DND-41 (cell line): ENCODE data around the gene C2CD2.
A peak's percentile ranks its signal among the peaks of the same experiment; 100 is the strongest.

Experiments used
- ATAC-seq: fragments of 200-7000 bp; cut with Tn5 transposase; 3 replicates; pipeline ENCODE4 v1.9.1; 2021; ENCODE audit warnings: low read depth; ENCODE audit not compliant: insufficient read depth
- DNase-seq: peaks from one replicate; pipeline ENCODE4 v3.0.0-alpha.2; 2020
- H2AFZ ChIP-seq: 2 replicates; pipeline ENCODE4 v1.6.0; 2012; ENCODE audit warnings: low read depth, low read length
- H3K27ac ChIP-seq: 2 replicates; pipeline ENCODE4 v1.5.1; 2012; ENCODE audit warnings: low read length, inconsistent platforms
- H3K27me3 ChIP-seq: fragments of 200-600 bp; sonication (generic); 2 replicates; pipeline ENCODE4 v1.6.0; 2012; ENCODE audit warnings: low read length, mild to moderate bottlenecking, inconsistent platforms; ENCODE audit not compliant: insufficient read depth, poor library complexity
- H3K36me3 ChIP-seq: 2 replicates; pipeline ENCODE4 v1.5.1; 2012; ENCODE audit warnings: low read length, inconsistent platforms; ENCODE audit not compliant: insufficient read depth
- H3K4me1 ChIP-seq: 2 replicates; pipeline ENCODE4 v1.5.1; 2012; ENCODE audit warnings: mild to moderate bottlenecking, low read length; ENCODE audit not compliant: insufficient read depth
- H3K4me2 ChIP-seq: 2 replicates; pipeline ENCODE4 v1.6.0; 2012; ENCODE audit warnings: mild to moderate bottlenecking, moderate library complexity, low read length, inconsistent platforms; ENCODE audit not compliant: insufficient read depth
- H3K4me3 ChIP-seq, 2 experiments: fragments of 200-600 bp in 1 of 2; shearing (Covaris generic) in 1 of 2; 2 replicates each; pipeline ENCODE4 v1.5.1; 2012 to 2016; ENCODE audit warnings: inconsistent platforms in 2 of 2, low read length in 2 of 2, mild to moderate bottlenecking in 2 of 2, low read depth in 1 of 2, moderate library complexity in 1 of 2
- H3K79me2 ChIP-seq: 2 replicates; pipeline ENCODE4 v1.6.0; 2012; ENCODE audit warnings: low read length, inconsistent platforms; ENCODE audit not compliant: insufficient read depth
- H3K9ac ChIP-seq: 2 replicates; pipeline ENCODE4 v1.6.0; 2012; ENCODE audit warnings: low read depth, mild to moderate bottlenecking, inconsistent platforms, low read length, moderate library complexity
- H3K9me3 ChIP-seq: 2 replicates; pipeline ENCODE4 v1.5.1; 2012; ENCODE audit warnings: low read length, moderate library complexity, mild to moderate bottlenecking, inconsistent platforms; ENCODE audit not compliant: insufficient read depth, severe bottlenecking
- H4K20me1 ChIP-seq: 2 replicates; pipeline ENCODE4 v1.6.0; 2012; ENCODE audit warnings: low read length; ENCODE audit not compliant: insufficient read depth
- EZH2 ChIP-seq: IDR thresholded peaks from 3 replicates; pipeline ENCODE4 v1.6.1; 2012; ENCODE audit warnings: borderline replicate concordance, low read depth, mild to moderate bottlenecking, moderate library complexity, low read length, inconsistent platforms; ENCODE audit not compliant: severe bottlenecking
- TF ChIP-seq, protein P1 (sequence below): IDR thresholded peaks from 2 replicates; pipeline ENCODE4 v1.5.1; 2012; ENCODE audit warnings: borderline replicate concordance, low read length, moderate library complexity, mild to moderate bottlenecking; ENCODE audit not compliant: poor library complexity, severe bottlenecking; ENCODE audit errors: extremely low read depth

Gene C2CD2

DNA sequence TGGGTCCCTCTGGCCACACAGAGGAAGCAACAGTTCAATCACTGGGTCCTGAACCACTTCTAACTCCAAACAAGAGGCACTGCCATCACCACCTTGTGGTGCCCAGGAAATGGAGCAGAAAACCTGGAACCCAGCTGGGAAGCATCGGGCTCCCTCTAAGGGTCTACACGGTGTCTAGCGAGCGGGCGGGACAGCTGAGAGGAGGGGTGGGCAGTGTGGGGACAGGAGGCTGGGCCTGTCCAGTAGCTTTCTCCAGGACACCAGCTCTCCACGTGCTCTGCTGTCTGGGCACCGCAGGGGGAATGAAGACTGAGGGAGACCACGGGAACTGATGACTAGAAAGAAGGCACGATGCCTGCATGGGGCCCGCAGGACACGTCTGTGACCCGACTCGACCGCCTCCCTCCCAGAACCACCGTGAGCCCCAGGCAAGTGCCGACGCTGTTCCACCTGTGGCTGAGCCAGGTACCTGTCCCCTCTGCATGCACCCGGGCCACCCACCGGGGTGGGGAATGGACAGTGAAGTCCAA lies 69.3 kb downstream of the C2CD2 start:
- DNase-seq: no peak
- no peak overlapping the region for H3K4me3 ChIP-seq
- peaks cover 4% of the 10 kb centered on the region for H3K79me2 ChIP-seq
- H3K4me1 ChIP-seq: peaks cover 13% of the 10 kb centered on the region
- no peak overlapping the region for H3K27ac ChIP-seq
- no peaks in the 10 kb centered on the region for H3K36me3 ChIP-seq
- no peaks in the 10 kb centered on the region for H4K20me1 ChIP-seq
- ATAC-seq: no peak
- no peak for TF ChIP-seq EZH2
- no peak overlapping the region for H3K4me2 ChIP-seq
- H3K9ac ChIP-seq: no peak overlapping the region
- H2AFZ ChIP-seq: no peak overlapping the region
- no peaks in the 10 kb centered on the region for H3K9me3 ChIP-seq
- no peaks in the 10 kb centered on the region for H3K27me3 ChIP-seq

GRCh38 chr21:41883582-41883981 lies 70.2 kb downstream of the C2CD2 start:
- Histone ChIP-seq H3K36me3 (no peaks in the 10 kb centered on the region), H2AFZ (no peak overlapping the region), H3K9me3 (no peaks in the 10 kb centered on the region), H3K4me2 (no peak overlapping the region), H3K4me1 (peaks cover 13% of the 10 kb centered on the region), H3K27ac (no peak overlapping the region), H3K27me3 (no peaks in the 10 kb centered on the region), H3K4me3 (no peak overlapping the region), H3K79me2 (peaks cover 7% of the 10 kb centered on the region), H4K20me1 (no peaks in the 10 kb centered on the region), H3K9ac (no peak overlapping the region)
- no peak for DNase-seq
- TF ChIP-seq, protein P1, sequence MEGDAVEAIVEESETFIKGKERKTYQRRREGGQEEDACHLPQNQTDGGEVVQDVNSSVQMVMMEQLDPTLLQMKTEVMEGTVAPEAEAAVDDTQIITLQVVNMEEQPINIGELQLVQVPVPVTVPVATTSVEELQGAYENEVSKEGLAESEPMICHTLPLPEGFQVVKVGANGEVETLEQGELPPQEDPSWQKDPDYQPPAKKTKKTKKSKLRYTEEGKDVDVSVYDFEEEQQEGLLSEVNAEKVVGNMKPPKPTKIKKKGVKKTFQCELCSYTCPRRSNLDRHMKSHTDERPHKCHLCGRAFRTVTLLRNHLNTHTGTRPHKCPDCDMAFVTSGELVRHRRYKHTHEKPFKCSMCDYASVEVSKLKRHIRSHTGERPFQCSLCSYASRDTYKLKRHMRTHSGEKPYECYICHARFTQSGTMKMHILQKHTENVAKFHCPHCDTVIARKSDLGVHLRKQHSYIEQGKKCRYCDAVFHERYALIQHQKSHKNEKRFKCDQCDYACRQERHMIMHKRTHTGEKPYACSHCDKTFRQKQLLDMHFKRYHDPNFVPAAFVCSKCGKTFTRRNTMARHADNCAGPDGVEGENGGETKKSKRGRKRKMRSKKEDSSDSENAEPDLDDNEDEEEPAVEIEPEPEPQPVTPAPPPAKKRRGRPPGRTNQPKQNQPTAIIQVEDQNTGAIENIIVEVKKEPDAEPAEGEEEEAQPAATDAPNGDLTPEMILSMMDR: no peak
- no peak for TF ChIP-seq EZH2
- no peak for ATAC-seq

GRCh38 chr21:41881051-41881450 lies 72.8 kb downstream of the C2CD2 start:
- Histone ChIP-seq H3K27me3 (no peaks in the 10 kb centered on the region), H4K20me1 (peaks cover 7% of the 10 kb centered on the region; the same call in 1 of the 2 replicates), H3K36me3 (peaks cover 9% of the 10 kb centered on the region; the same call in 1 of the 2 replicates), H3K4me2 (peak overlapping the region; percentile 71; the same call in 1 of the 2 replicates), H3K27ac (no peak overlapping the region), H3K9ac (no peak overlapping the region), H2AFZ (no peak overlapping the region), H3K79me2 (peaks cover 33% of the 10 kb centered on the region), H3K4me3 (no peak overlapping the region), H3K9me3 (no peaks in the 10 kb centered on the region), H3K4me1 (peaks cover 34% of the 10 kb centered on the region)
- TF ChIP-seq EZH2: no peak
- TF ChIP-seq, protein P1: no peak
- DNase-seq (no peak), ATAC-seq (no peak)

DNA sequence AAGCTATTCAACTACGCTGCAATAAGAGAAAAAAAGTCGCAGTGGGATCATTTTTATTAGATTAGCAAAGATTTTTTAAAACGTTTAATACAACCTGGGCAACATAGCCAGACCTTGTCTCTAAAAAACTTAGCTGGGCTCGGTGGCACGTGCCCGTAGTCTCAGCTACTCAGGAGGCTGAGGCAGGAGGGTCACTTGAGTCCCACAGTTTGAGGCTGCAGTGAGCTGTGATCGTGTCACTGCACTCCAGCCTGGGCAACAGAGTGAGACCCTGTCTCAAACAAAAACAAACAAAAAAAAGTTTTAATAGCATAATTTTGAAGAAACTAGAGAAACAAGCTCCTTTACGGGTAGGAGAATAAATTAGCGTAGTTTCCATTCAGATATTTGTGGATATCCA lies 73.7 kb downstream of the C2CD2 start:
- Histone ChIP-seq H3K4me3 (peak overlapping the region; percentile 70 to 94; a peak in 3 of 4 replicates), H3K4me2 (peak overlapping the region; percentile 71), H2AFZ (no peak overlapping the region), H3K27ac (peak overlapping the region; percentile 86; the same call in 1 of the 2 replicates), H3K9me3 (no peaks in the 10 kb centered on the region), H3K27me3 (no peaks in the 10 kb centered on the region), H3K79me2 (peaks cover 41% of the 10 kb centered on the region), H3K36me3 (peaks cover 12% of the 10 kb centered on the region; the same call in 1 of the 2 replicates), H3K4me1 (peaks cover 34% of the 10 kb centered on the region), H3K9ac (peak overlapping the region; percentile 97), H4K20me1 (peaks cover 7% of the 10 kb centered on the region; the same call in 1 of the 2 replicates)
- no peak for ATAC-seq
- DNase-seq: no peak
- TF ChIP-seq EZH2: no peak
- TF ChIP-seq, protein P1: no peak
